Stimulated activated naive B cell treated with anti-CD40 and anti-IgM and Interleukin-4, amounts not matched to agents 10 μg/mL and 1 μg/mL and 100 μg/mL, for 72 hours (primary cell): ENCODE measurements around the gene BZW2.
"Not testable (repeated sequence)": the region's sequence is repeated elsewhere in the genome, so short reads cannot be mapped to it uniquely, and the experiment has no call there.

Experiments used
- ATAC-seq, 2 donors: fragments of 150-1000 bp; cut with Tn5 transposase; replicated peaks; 2 replicates each; pipeline ENCODE4 v1.10.0; 2021; ENCODE audit warnings: moderate library complexity in 1 of 2
- DNase-seq: peaks from one replicate; pipeline ENCODE4 v3.0.0; 2021
- H3K27ac Mint-ChIP-seq: one replicate; pipeline ENCODE4 v1.8.0; 2022; ENCODE audit warnings: mild to moderate bottlenecking, mixed read lengths
- H3K27me3 Mint-ChIP-seq, 2 donors: one replicate each; pipeline ENCODE4 v1.8.0; 2022; ENCODE audit warnings: mixed read lengths in 2 of 2
- H3K36me3 Mint-ChIP-seq, 2 donors: one replicate each; pipeline ENCODE4 v1.8.0; 2022; ENCODE audit warnings: mixed read lengths in 2 of 2, mild to moderate bottlenecking in 1 of 2
- H3K4me1 Mint-ChIP-seq, 2 donors: one replicate each; pipeline ENCODE4 v1.8.0; 2022; ENCODE audit warnings: mixed read lengths in 2 of 2, mild to moderate bottlenecking in 1 of 2
- H3K4me3 Mint-ChIP-seq, 2 donors: one replicate each; pipeline ENCODE4 v1.8.0; 2022; ENCODE audit warnings: mild to moderate bottlenecking in 2 of 2, mixed read lengths in 2 of 2, moderate library complexity in 1 of 2
- H3K9me3 Mint-ChIP-seq, 2 donors: one replicate each; pipeline ENCODE4 v1.8.0; 2022; ENCODE audit warnings: mixed read lengths in 2 of 2, mild to moderate bottlenecking in 1 of 2

BZW2 gene

GRCh38 chr7:16651396-16652239 lies 5.6 kb downstream of the BZW2 start:
- peaks cover 26 to 52% of the 10 kb centered on the region in 2 donors for H3K4me1 Mint-ChIP-seq

GRCh38 chr7:16652240-16652583 lies 6.2 kb downstream of the BZW2 start:
- ATAC-seq (no peak), DNase-seq (no peak)
- Mint-ChIP-seq H3K4me3 (no peak overlapping the region), H3K4me1 (peaks cover 24 to 46% of the 10 kb centered on the region in 2 donors), H3K27me3 (no peaks in the 10 kb centered on the region), H3K27ac (no peak overlapping the region), H3K36me3 (peaks cover 13 to 36% of the 10 kb centered on the region in 2 donors), H3K9me3 (no peaks in the 10 kb centered on the region)

More at GRCh38 chr7:16651396-16652239, 5.6 kb downstream of the BZW2 start:
- H3K27ac Mint-ChIP-seq = no peak overlapping the region
- no peaks in the 10 kb centered on the region for H3K27me3 Mint-ChIP-seq
- DNase-seq (no peak), ATAC-seq (no peak)
- no peak overlapping the region for H3K4me3 Mint-ChIP-seq
- peaks cover 10 to 33% of the 10 kb centered on the region in 2 donors for H3K36me3 Mint-ChIP-seq
- no peaks in the 10 kb centered on the region for H3K9me3 Mint-ChIP-seq

- ATAC-seq (no peak), DNase-seq (no peak)
- no peak overlapping the region for H3K27ac Mint-ChIP-seq
- peaks cover 15 to 38% of the 10 kb centered on the region in 2 donors for H3K36me3 Mint-ChIP-seq
- no peak overlapping the region for H3K4me3 Mint-ChIP-seq
- peaks cover 19 to 44% of the 10 kb centered on the region in 2 donors for H3K4me1 Mint-ChIP-seq
- no peaks in the 10 kb centered on the region for H3K9me3 Mint-ChIP-seq
- H3K27me3 Mint-ChIP-seq = no peaks in the 10 kb centered on the region
Observed at GRCh38 chr7:16652888-16653287, 6.9 kb downstream of the BZW2 start.

GRCh38 chr7:16655394-16655793 lies 9.4 kb downstream of the BZW2 start:
- Mint-ChIP-seq H3K4me3 (no peak overlapping the region), H3K4me1 (peaks cover 10 to 26% of the 10 kb centered on the region in 2 donors), H3K27me3 (no peaks in the 10 kb centered on the region), H3K36me3 (peaks cover 11 to 28% of the 10 kb centered on the region in 2 donors), H3K27ac (no peak overlapping the region), H3K9me3 (no peaks in the 10 kb centered on the region)
- ATAC-seq (no peak), DNase-seq (no peak)

- Mint-ChIP-seq H3K27me3 (no peaks in the 10 kb centered on the region), H3K36me3 (peaks cover 11 to 28% of the 10 kb centered on the region in 2 donors), H3K4me3 (no peak overlapping the region), H3K9me3 (no peaks in the 10 kb centered on the region), H3K4me1 (peaks cover 12 to 30% of the 10 kb centered on the region in 2 donors), H3K27ac (no peak overlapping the region)
- ATAC-seq = no peak
- no peak for DNase-seq
Observed at GRCh38 chr7:16656141-16656540, 10.2 kb downstream of the BZW2 start.

- Mint-ChIP-seq H3K27ac (no peak overlapping the region), H3K9me3 (no peaks in the 10 kb centered on the region), H3K4me3 (no peak overlapping the region), H3K27me3 (no peaks in the 10 kb centered on the region), H3K36me3 (peaks cover 12 to 19% of the 10 kb centered on the region in 2 donors), H3K4me1 (peaks cover 14 to 33% of the 10 kb centered on the region in 2 donors)
- DNase-seq = no peak
- no peak for ATAC-seq
Observed at GRCh38 chr7:16657656-16658279, 11.8 kb downstream of the BZW2 start.

GRCh38 chr7:16659854-16660497 lies 14.0 kb downstream of the BZW2 start:
- Mint-ChIP-seq H3K4me1 (peaks cover 12 to 29% of the 10 kb centered on the region in 2 donors), H3K36me3 (peaks cover 9 to 17% of the 10 kb centered on the region in 2 donors)
- not testable (repeated sequence) for H3K4me3 Mint-ChIP-seq, DNase-seq, H3K27ac Mint-ChIP-seq, ATAC-seq, H3K27me3 Mint-ChIP-seq, H3K9me3 Mint-ChIP-seq

GRCh38 chr7:16660702-16661464 lies 14.9 kb downstream of the BZW2 start:
- ATAC-seq (peak in 1 of 2 donors; percentile 47), DNase-seq (no peak)
- H3K4me3 Mint-ChIP-seq = no peak overlapping the region
- peaks cover 9 to 29% of the 10 kb centered on the region in 2 donors for H3K4me1 Mint-ChIP-seq
- H3K9me3 Mint-ChIP-seq = no peaks in the 10 kb centered on the region
- H3K27me3 Mint-ChIP-seq = no peaks in the 10 kb centered on the region
- peaks cover 15 to 21% of the 10 kb centered on the region in 2 donors for H3K36me3 Mint-ChIP-seq
- H3K27ac Mint-ChIP-seq = no peak overlapping the region

- H3K36me3 Mint-ChIP-seq = peaks cover 14 to 20% of the 10 kb centered on the region in 2 donors
- no peak overlapping the region for H3K4me3 Mint-ChIP-seq
- no peaks in the 10 kb centered on the region for H3K27me3 Mint-ChIP-seq
- DNase-seq (no peak), ATAC-seq (no peak)
- H3K4me1 Mint-ChIP-seq = peaks cover 9 to 29% of the 10 kb centered on the region in 2 donors
- no peaks in the 10 kb centered on the region for H3K9me3 Mint-ChIP-seq
- no peak overlapping the region for H3K27ac Mint-ChIP-seq
Observed at GRCh38 chr7:16661924-16662323, 15.9 kb downstream of the BZW2 start.

- Mint-ChIP-seq H3K9me3 (peaks cover 0 to 3% of the 10 kb centered on the region in 2 donors), H3K4me1 (peaks cover 0 to 9% of the 10 kb centered on the region in 2 donors), H3K36me3 (peaks cover 33 to 53% of the 10 kb centered on the region in 2 donors), H3K27me3 (no peaks in the 10 kb centered on the region), H3K4me3 (no peak overlapping the region), H3K27ac (no peak overlapping the region)
- no peak for DNase-seq
- no peak for ATAC-seq
Observed at GRCh38 chr7:16667355-16667754, 21.4 kb downstream of the BZW2 start.

GRCh38 chr7:16668049-16668858 lies 22.3 kb downstream of the BZW2 start:
- Mint-ChIP-seq H3K27me3 (no peaks in the 10 kb centered on the region), H3K9me3 (peaks cover 0 to 4% of the 10 kb centered on the region in 2 donors), H3K36me3 (peaks cover 40 to 62% of the 10 kb centered on the region in 2 donors), H3K4me3 (no peak overlapping the region), H3K27ac (no peak overlapping the region), H3K4me1 (peaks cover 1 to 5% of the 10 kb centered on the region in 2 donors)
- DNase-seq (no peak), ATAC-seq (no peak)

- no peaks in the 10 kb centered on the region for H3K27me3 Mint-ChIP-seq
- H3K27ac Mint-ChIP-seq = peak overlapping the region; percentile 79
- peaks cover 1 to 5% of the 10 kb centered on the region in 2 donors for H3K4me1 Mint-ChIP-seq
- no peak overlapping the region for H3K4me3 Mint-ChIP-seq
- peaks cover 0 to 4% of the 10 kb centered on the region in 2 donors for H3K9me3 Mint-ChIP-seq
- H3K36me3 Mint-ChIP-seq = peaks cover 40 to 63% of the 10 kb centered on the region in 2 donors
- ATAC-seq = no peak
- DNase-seq = no peak
Observed at GRCh38 chr7:16668978-16669377, 23.0 kb downstream of the BZW2 start.

- no peak overlapping the region for H3K27ac Mint-ChIP-seq
- no peaks in the 10 kb centered on the region for H3K27me3 Mint-ChIP-seq
- peaks cover 0 to 4% of the 10 kb centered on the region in 2 donors for H3K9me3 Mint-ChIP-seq
- H3K4me1 Mint-ChIP-seq = peaks cover 0 to 1% of the 10 kb centered on the region in 2 donors
- ATAC-seq (no peak), DNase-seq (no peak)
- peaks cover 38 to 58% of the 10 kb centered on the region in 2 donors for H3K36me3 Mint-ChIP-seq
- no peak overlapping the region for H3K4me3 Mint-ChIP-seq
Observed at GRCh38 chr7:16669581-16669980, 23.6 kb downstream of the BZW2 start.
